NCI-H146 treated with DMSO at 0.1 percent for 48 hours (cell line): ENCODE data around the gene GLRA2.

Experiments used
- DNase-seq: peaks from one replicate; lab custom pipeline; 2025; ENCODE audit not compliant: unreplicated experiment; lab: John Stamatoyannopoulos, UW

The GLRA2 gene

GRCh38 chrX:14529290-14529989 is at the start of gene GLRA2:
TSS of gene GLRA2 (plus strand) at chrX:14529536. CDS start at chrX:14530058, 522 bp downstream.
- DNase-seq = peak; percentile 17

DNA sequence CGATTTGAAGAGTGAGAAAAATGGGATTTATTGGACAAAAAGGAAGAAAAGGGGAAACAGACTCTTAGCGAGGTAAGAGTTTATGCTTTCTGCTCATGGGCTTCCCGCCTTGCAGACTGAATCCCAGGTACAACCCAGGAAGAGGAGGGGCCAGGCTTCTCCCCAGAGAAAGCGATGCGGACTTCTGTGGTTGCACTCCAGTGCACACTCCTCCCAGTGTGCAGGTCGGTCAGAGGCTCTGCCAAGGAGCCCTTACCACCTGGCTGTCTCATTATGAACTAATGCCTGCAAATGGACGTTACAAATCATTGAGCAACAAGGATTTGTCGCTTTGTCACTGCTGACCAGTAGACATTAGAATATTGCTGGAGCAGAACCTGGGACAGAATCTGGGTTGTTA is 39.9 kb upstream of the GLRA2 start:
- DNase-seq = no peak

DNA sequence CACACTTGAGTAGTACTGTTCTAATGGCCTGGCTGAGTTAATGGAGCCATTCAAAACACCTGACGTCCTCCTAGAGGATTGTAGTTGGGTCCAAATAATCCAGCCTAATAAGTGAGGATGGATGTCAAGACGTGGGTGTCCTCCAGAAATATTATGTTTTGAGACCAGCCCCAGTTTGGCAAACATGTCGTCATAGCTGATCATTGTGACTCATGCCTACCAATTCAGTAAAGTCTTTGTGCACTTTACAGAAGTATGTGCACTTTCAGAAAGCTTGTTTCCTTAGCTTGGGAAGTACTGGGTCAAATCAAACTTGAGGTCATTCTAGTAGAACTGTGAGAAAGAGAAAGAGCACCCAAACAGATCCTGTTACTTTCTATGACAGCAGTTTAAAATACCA is 37.6 kb upstream of the GLRA2 start:
- no peak for DNase-seq

- DNase-seq = no peak
Observed at GRCh38 chrX:14496674-14497073, 32.7 kb upstream of the GLRA2 start.

DNA sequence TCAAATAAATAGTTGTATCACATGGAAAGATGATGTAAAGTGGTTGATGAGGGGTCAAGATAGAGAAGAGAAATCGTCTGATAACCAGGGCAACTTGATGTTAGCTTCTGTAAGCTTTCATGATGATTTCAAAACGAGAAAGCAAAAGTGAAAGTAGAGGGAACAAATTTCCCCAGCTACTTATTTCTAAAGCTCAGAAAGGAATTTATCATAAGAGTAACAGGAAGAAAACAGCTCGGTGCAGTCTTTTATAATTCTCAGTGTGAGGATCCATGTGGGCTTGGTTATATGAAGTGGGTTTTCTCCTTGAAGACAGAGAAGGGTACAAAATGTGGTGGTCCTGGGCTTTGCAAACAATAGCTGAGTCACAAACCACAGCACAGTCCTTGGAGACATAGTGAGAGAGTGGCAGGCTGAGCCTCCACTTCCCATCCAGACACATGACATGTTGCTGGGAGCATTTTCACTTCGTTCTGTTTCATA is 32.1 kb upstream of the GLRA2 start:
- DNase-seq = no peak

DNA sequence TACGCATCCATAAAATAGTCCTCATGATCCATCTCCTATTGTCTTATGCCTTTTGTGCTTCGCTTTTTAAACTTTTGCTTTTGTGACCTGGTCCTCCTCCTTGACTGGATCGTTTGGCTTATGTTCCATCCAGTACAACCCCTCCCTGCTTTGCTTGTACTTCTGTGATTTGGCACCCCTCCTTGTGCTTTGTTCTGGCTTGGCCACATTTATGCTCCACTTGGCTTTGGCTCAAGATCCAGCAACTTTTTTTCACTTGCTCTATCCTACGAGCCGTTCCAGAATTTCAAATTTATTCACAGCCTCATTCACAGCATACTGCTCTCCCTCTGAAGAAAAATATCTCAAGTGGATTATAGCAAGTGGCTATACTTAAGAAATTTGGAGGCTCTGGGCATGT is 28.0 kb upstream of the GLRA2 start:
- DNase-seq = no peak

DNA sequence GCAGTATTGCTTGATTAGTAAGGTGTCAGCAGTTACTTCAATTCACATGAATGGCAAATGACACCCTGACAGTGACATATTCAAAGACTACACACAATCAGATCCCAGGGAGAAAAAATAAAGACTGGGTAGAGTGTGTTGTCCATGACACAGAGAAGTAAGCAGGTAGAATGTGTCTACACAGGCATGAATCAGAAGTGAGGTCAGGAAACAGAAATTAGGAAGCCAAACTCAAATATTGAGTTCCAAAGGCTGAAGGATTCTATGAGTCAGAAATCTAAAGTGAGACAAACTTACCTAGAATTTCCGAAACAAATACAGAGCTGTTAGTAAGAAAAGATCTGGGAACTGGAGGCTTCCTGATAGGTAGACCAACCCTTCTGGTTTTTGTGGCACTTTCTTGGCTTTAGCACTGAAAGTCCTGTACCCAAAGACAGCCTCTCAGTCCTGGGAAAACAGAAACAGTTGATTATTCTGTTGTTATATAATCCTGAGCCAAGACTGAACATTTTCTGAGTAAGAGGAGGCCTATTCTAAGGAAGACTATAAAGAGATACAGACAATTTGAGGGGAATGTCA is 24.3 kb upstream of the GLRA2 start:
- DNase-seq = no peak

GRCh38 chrX:14505648-14506047 is 23.7 kb upstream of the GLRA2 start:
- no peak for DNase-seq

DNA sequence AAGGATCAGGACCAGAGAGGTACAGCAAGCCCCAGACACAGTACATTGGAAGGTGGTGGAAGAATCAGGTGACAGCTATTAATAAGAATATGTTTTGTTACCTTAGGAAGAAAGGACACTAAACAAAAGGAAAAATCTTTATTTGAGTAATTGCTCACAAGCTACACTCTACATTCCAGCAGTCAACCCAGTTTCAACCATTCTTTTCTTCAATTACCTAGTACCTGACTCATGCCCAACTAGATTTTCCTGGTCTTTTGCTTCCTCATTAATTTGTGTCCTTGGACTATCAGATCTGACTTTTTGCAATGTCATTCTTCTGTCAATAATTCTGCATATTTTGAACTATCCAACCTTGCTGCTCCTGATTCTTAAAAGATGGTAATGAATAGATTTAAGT is 22.5 kb upstream of the GLRA2 start:
- DNase-seq = no peak

DNA sequence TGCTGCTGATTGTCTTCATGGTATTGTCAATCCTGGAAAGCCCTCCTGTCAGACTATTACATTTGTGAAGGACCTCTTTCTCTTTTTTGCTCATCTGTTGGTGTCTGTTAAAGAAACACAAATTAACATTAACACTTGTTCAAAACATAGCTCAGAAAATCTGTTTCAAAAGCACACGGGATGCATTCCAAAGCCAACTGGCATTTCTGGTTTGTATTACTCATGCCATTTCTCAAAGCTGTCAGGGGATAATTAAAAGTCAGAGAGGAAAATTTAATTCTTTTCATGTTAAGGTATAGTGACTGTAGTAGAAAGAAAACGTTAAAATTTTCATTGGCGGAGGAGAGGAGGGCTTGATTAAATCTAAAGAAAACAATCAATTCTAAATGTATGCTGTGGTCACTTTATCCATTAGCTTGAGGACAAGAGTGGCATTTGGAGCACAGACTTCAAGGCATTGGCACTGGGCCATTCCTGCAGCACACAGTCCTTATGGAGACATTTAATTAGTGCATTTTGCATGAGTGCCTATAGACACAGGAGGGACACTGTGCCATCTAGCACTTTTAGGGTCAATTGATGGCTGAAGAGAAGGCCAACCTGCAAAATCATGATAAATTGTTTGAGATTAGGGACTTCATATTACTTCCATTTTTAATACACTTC is 21.2 kb upstream of the GLRA2 start:
- no peak for DNase-seq

DNA sequence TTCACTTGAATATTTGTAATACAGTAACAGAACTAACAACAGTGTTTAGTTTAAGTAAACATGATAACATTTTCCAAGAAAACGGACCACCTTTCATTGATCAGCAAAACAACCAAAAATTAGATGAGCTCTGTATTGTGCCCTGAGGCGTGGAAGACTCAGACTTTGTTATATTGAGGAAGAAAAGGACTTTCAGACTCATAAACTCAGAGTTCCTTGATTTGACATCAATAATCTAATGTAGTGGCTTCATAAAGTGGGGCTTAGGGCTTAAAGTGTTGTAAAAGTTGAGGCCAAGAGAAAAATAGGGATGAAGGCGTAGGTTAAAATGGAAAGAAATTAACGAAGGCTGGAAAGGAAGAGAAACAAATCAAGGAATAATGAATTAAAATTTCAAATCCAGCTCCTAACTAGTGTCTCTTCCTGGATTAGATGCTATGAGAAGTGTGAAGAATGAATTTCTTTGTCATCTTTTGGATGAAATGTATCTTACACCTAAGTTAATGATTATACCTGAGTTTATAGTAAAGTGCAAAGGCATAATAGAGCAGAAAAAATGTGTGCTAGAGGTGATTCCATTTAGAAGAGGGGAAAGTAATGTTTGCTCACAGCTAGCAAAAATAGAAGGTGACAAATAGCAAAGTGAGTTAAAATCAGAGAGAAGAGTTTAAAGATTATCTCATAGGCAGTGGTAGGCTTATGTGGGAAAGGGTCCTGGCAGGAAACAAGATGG is 19.8 kb upstream of the GLRA2 start:
- no peak for DNase-seq

GRCh38 chrX:14528629-14529289 is 577 bp upstream of the GLRA2 start:
- DNase-seq = peak; percentile 39

GRCh38 chrX:14533867-14534266 is 4.5 kb downstream of the GLRA2 start:
- DNase-seq = no peak

- peak; percentile 30 for DNase-seq
Observed at GRCh38 chrX:14546190-14546589, 16.9 kb downstream of the GLRA2 start.

- DNase-seq = no peak
Observed at GRCh38 chrX:14554131-14554715, 24.9 kb downstream of the GLRA2 start.

DNA sequence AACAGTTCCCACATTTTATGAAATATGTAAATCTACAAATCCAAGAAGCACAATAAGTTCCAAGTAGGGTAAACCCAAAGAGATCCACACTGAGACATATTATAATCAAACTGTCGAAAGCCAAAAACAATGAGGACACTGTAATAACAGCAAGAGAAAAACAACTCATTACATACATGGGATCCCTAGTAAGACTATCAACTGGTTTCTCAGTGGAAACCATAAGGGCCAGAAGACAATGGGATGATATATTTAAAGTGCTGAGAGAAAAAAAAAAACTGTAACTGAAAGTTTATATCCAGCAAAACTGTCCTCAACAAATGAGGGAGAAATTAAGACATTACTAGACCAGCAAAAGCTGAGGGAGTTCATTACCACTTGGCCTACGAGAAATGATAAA is 34.7 kb downstream of the GLRA2 start:
- no peak for DNase-seq

DNA sequence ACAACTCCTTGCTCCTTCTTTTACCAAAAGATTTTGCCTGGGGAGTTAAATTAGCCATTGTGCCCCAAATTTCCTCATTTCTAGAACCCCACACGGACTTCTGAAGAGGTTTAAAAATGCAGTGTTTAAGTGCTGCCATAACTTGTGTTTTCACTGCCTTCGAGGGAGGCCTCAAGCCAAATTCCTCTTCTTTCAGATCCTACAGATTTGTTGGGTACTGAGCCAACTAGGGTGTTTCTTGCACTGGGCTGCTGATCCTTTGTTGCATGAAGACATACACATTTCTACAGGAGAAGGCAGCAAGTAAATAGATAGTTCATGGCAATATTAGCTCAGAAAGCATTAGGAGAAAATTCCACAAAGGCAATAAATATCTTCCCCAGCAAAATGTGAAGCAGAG is 43.8 kb downstream of the GLRA2 start:
- DNase-seq = no peak

DNA sequence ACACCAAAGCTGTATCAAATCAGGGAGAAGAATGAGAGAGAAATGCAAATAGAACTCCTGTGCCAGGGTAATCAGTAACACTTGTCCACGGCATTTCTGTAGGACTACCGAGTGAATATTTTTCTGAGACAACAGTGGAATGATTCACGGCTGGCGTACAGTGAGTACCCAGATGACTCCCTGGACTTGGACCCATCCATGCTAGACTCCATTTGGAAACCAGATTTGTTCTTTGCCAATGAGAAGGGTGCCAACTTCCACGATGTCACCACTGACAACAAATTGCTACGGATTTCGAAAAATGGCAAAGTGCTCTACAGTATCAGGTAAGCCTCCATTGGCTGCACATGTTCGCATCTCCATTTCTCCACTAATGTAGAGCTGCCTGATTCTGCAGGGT is 51.7 kb downstream of the GLRA2 start:
- no peak for DNase-seq

- no peak for DNase-seq
Observed at GRCh38 chrX:14584548-14584947, 55.2 kb downstream of the GLRA2 start.

- no peak for DNase-seq
Observed at GRCh38 chrX:14590216-14590615, 60.9 kb downstream of the GLRA2 start.
